Activated CD8-positive, alpha-beta memory T cell treated with anti-CD3 and anti-CD28 coated beads for 36 hours (primary cell): ENCODE data around the gene OBSCN. TPM values are rescaled to one million over a fixed set of nuclear protein-coding genes. Genes with fewer than 3 reads are reported as not detected.

Experiments used
- CTCF ChIA-PET: fragments of 350-600 bp; sonication (Branson Sonifier 250); formaldehyde crosslinking; loops from one replicate; lab custom pipeline; 2021; ENCODE audit warnings: antibody characterized with exemption; lab: Charles Lee
- POLR2A ChIA-PET: fragments of 350-600 bp; sonication (Branson Sonifier 250); formaldehyde crosslinking; loops from one replicate; lab custom pipeline; 2021; ENCODE audit warnings: antibody characterized with exemption; lab: Charles Lee
- total RNA-seq, 2 experiments: library from RNA; stranded (reverse); gene quantifications; one replicate each; pipeline ENCODE4 v1.2.3, GENCODE V29; 2021

The OBSCN gene
- total RNA-seq, 2 experiments from 2014 or later: 8.3 to 10.1 TPM

DNA sequence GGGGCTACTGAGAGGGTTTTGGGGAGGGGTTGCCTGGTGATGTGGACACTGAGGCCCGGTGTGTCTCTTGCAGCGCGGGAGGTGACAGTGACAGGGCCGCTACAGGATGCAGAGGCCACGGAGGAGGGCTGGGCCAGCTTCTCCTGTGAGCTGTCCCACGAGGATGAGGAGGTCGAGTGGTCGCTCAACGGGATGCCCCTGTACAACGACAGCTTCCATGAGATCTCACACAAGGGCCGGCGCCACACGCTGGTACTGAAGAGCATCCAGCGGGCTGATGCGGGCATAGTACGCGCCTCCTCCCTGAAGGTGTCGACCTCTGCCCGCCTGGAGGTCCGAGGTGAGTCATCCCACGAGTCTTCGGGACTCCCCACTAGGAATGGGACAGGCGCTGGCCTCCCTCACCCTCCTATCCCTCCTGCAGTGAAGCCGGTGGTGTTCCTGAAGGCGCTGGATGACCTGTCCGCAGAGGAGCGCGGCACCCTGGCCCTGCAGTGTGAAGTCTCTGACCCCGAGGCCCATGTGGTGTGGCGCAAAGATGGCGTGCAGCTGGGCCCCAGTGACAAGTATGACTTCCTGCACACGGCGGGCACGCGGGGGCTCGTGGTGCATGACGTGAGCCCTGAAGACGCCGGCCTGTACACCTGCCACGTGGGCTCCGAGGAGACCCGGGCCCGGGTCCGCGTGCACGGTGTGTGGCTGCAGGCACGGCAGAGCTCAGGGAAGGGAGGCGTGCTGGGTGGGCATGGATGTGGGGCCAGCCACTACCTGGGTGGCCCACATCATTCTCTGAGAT, 72.5 kb downstream of the OBSCN start:
- CTCF ChIA-PET: no interaction called here
- POLR2A ChIA-PET: no interaction called here

DNA sequence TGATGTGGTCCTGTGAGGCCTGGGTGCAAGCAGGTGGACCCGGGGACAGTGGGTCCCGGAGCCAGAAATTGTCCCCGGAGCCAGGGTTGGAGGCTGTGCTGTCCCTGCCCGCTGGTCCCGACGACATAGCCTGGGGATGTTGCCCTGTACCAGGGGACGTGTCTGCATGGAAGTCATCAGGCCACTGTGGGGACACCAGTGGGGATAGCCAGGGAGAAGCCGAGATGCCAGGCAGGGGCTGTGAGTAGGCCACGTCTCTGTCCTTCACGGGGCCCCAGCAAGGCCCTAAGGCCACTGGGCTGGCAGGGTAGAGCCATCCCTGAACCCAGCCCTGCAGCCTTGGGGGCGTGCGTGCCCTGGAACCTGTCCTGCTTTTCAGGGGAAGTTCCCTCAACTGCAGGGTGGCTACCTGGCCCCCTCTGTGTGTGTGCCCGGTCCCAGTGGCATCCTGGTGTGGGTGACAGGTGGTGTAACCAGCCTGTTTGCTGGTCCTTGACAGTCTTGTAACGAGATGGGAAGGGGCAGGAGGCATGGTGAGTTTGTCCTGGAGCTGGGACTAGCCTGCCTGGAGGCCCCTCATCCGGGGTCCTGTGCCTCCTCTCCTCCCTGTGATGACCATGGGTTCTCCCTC, 73.2 kb downstream of the OBSCN start:
- ChIA-PET POLR2A (no interaction called here), CTCF (no interaction called here)

DNA sequence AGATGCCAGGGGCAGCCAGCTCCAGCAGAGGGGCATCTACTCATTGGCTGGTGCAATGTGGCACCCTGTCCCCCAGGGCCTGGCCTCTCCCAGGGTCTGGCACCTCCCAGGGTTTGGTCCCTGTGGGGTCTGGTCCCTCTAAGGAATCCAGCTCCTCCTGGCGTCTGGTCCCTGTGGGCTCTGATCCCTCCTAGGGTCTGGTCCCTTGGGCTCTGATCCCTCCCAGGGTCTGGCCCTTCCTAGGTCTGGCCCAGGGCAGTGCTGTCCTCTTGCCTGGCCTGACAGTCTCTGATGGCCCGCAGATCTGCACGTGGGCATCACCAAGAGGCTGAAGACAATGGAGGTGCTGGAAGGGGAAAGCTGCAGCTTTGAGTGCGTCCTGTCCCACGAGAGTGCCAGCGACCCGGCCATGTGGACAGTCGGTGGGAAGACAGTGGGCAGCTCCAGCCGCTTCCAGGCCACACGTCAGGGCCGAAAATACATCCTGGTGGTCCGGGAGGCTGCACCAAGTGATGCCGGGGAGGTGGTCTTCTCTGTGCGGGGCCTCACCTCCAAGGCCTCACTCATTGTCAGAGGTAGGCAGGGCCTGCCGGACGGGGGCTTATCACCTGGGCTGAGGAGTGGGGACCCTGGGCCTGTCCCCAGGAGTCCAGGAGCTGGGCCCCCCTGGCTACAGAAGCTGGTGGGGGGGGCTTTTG, 73.9 kb downstream of the OBSCN start:
- ChIA-PET POLR2A (no interaction called here), CTCF (no interaction called here)

DNA sequence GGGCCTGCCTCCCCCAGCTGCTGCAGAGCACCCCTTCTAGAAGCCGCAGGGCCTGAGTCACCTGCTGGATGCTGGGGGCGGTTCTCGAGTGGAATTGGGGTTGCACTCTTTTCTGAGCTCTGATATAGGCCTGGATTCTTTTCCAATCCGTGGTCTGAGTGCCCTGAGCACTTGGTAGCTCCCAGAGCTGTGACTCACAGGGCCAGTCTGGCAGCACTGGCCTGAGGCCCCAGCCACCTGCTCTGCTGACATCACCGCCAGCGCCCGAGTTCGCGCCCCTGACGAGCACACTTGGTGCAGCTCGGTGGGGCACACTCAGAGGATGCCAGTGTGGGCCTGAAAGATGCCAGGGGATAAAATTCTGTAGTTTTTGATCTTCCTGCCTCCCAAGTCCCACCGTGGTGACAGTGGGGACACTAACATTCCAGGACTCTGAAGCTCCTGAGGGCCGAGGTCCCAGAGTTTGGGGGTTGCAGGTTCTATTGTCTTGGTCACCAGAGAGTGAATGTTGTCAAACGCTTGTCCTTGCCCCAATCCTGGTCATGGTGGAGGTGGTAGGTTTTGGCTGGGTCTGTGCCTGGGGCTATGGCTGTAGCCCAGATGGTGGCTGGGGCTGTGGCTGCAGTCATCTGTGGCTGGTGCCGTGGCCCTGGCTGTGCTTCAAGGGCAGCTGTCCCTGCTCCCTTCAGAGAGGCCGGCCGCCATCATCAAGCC, 74.6 kb downstream of the OBSCN start:
- ChIA-PET POLR2A (no interaction called here), CTCF (interaction anchor here (1.3 kb wide), 1 partner anchor 17 kb away, joined by 3 read pairs; no protein-coding TSS in a partner anchor)

DNA sequence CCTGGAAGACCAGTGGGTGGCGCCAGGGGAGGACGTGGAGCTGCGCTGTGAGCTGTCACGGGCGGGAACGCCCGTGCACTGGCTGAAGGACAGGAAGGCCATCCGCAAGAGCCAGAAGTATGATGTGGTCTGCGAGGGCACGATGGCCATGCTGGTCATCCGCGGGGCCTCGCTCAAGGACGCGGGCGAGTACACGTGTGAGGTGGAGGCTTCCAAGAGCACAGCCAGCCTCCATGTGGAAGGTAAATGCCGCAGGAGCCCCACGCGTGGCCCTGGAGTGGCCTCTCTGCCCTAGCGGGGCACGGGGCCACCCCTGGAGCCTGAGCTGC, 75.2 kb downstream of the OBSCN start:
- ChIA-PET CTCF (interaction anchor here (1.3 kb wide), 1 partner anchor 17 kb away, joined by 3 read pairs; no protein-coding TSS in a partner anchor), POLR2A (no interaction called here)

DNA sequence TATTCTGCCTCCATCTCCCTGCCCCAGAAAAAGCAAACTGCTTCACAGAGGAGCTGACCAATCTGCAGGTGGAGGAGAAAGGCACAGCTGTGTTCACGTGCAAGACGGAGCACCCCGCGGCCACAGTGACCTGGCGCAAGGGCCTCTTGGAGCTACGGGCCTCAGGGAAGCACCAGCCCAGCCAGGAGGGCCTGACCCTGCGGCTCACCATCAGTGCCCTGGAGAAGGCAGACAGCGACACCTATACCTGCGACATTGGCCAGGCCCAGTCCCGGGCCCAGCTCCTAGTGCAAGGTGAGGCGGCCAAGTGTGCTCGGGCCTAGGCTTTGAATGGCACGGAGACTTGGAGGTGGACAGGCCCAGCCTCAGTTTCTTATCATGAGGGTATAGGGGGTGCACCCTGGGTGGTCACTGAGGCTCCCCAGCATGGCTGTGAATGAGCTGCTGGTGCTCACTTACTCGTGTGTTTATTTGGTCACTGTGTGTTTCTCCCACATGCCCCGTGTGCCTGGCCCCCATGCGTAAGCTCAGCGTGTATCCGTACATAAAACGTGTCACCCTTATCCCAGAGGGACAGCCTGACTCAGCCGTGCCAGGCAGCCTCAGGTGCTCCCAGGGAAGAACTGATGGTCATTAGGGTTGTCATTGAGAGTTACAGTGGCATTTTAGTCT, 75.8 kb downstream of the OBSCN start:
- ChIA-PET CTCF (interaction anchor here (1.3 kb wide), 1 partner anchor 16 kb away, joined by 3 read pairs; no protein-coding TSS in a partner anchor), POLR2A (no interaction called here)

DNA sequence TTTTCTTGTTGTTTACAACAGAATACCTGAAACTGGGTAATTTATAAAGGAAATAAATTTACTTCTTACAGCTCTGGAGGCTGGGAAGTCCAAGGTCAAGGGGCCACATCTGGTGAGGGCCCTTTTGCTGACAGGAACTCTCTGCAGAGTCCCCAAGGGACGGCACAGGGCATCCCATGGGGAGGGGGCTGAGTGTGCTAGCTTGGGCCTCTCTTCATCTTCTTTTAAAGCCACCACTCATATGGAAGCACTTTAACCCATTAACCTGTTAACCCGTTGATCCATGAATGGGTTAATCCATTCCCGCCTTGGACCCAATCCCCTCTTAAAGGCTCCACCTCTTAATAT, 76.3 kb downstream of the OBSCN start:
- ChIA-PET CTCF (no interaction called here), POLR2A (no interaction called here)

DNA sequence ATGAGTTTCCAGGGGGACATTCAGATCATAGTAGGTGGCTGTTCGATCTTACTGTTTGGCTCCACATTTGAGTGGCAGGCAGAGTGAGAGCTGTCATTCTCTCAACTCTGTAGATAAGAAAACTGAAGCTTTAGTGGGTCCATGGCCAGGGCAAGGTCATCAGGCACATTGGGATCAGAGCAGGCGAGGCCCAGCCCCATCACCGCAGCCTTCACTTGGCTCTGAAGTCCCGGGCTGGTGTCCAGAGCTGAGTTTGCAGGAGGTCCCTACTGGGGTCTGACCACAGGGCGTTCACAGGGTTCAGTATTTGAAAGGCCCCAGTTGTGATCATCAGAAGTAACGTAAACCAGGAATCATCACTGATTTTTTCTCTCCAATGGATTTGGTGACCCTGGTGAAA, 76.7 kb downstream of the OBSCN start:
- CTCF ChIA-PET: no interaction called here
- POLR2A ChIA-PET: no interaction called here

DNA sequence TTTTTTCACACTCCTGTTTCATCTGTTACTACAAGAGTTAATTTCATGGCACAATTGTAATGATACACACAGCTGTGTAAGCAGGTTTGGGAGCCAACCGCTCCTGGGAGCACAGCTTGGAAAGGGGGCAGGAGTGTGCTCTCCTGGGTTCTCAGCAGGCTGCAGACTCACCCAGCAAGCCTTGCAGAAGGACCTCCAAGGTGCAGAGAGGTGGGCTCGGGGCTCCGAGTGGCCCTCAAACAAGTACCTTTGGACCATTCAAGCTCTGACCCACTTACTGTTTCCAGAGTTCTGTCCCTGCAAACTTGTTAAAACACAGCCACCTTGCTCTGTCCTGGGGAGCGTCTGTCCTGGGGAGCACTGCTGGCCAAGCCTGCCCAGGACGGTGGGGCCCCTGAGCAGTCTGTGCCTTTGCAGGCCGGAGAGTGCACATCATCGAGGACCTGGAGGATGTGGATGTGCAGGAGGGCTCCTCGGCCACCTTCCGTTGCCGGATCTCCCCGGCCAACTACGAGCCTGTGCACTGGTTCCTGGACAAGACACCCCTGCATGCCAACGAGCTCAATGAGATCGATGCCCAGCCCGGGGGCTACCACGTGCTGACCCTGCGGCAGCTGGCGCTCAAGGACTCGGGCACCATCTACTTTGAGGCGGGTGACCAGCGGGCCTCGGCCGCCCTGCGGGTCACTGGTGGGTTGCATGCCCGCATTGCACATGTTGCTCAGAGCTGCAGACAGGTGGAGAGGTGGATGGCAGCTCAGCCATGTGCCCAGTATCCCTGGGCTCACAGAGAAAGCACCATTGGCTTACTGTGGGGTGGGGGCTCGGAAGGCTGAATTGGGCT, 78.0 kb downstream of the OBSCN start:
- CTCF ChIA-PET: no interaction called here
- POLR2A ChIA-PET: no interaction called here

DNA sequence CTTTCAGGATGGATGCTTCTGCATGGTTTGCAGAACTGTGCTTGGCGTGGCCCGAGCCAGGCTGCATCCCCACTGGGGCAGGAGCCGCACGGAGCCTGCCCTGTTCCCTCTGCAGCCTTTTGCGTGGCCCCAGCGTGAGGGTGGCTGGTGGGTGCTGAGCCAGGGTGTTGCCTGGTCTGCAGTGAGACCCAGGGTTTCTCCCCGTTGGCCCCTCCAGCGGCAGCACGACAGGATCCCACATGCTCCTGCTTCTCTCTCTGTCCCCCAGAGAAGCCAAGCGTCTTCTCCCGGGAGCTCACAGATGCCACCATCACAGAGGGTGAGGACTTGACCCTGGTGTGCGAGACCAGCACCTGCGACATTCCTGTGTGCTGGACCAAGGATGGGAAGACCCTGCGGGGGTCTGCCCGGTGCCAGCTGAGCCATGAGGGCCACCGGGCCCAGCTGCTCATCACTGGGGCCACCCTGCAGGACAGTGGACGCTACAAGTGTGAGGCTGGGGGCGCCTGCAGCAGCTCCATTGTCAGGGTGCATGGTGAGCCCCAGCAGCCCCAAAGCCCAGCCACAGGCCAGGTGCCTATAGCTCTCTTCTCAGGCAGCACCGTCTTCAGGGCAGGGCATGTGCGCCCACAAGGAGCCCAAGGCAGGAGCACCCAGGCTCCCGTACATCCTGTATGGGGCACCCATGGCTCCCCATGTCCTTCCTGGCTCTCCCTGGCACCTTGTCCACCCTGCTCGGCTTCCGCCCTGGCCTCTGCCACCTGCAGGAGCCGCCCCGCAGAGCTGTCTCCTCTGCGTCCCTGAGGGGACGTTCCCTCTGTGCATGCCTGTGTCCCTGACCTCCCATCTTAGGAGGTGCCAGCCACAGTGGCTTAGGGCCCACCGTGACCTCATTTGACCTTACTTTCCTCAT, 78.9 kb downstream of the OBSCN start:
- ChIA-PET POLR2A (no interaction called here), CTCF (no interaction called here)

DNA sequence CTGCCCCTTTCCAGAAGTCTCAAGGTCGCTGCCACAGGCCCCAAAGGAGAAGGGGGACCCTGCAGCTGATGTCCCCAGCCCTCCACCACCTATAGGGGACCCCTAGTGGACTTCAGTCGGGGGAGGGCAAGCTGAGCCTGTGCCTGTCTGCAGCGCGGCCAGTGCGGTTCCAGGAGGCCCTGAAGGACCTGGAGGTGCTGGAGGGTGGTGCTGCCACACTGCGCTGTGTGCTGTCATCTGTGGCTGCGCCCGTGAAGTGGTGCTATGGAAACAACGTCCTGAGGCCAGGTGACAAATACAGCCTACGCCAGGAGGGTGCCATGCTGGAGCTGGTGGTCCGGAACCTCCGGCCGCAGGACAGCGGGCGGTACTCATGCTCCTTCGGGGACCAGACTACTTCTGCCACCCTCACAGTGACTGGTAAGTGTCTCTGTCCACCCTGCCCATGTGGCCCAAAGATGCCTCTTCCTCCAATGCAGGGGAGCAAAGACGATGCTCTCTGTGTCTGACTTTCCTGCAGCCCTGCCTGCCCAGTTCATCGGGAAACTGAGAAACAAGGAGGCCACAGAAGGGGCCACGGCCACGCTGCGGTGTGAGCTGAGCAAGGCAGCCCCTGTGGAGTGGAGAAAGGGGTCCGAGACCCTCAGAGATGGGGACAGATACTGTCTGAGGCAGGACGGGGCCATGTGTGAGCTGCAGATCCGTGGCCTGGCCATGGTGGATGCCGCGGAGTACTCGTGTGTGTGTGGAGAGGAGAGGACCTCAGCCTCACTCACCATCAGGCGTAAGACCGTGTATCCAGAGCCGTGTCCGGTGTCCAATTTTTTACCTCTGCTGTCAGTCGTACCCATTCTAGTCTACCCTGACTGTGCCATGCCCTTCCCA, 79.9 kb downstream of the OBSCN start:
- ChIA-PET POLR2A (no interaction called here), CTCF (no interaction called here)

DNA sequence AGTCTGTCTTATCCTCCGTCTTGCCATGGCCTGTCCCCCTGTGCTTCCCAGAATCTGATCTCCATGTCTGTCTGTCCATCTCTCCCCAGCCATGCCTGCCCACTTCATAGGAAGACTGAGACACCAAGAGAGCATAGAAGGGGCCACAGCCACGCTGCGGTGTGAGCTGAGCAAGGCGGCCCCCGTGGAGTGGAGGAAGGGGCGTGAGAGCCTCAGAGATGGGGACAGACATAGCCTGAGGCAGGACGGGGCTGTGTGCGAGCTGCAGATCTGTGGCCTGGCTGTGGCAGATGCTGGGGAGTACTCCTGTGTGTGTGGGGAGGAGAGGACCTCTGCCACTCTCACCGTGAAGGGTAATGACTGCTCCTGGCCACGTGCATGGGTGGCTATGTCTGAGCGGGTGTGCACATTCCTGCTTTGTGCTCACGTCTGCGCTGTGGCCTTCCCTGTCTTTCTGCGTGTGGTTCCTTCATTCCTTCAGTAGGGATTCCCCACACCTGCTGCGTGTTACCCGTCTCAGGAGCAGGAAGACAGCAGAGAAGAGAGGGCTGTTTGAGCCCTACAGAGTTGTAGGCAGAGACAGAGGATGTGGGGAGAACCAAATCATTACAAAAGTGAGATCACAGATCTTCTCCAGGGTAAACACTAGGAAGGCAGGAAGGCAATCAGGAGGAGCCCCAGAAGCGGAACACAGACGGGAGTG, 80.8 kb downstream of the OBSCN start:
- CTCF ChIA-PET: no interaction called here
- POLR2A ChIA-PET: no interaction called here

DNA sequence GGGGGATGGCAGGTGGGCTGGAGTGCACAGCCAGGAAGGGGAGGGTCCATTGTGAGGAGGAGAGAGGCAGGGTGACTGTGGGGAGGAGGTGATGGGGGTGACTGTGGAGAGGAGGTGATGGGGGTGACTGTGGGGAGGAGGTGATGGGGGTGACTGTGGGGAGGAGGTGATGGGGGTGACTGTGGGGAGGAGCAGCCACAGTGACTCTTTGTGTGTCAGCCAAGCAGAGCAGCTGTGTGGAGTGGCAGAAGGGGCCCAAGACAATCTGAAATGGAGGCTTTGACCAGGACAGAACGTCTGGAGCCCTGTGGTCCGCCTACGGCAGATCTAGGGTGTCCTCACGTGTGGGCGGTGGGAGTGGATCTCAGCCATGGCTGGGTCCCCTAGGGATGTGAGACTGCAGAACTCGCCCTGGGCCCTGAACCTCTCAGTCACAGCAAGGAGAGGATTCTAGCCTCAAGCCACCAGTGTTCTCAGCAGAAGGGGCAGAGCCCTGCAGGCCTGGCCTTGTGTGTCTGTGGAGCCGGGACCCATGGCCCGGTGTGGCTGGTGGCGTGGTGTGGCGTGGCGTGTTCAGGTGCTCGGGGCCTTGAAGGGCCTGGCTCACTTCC, 81.5 kb downstream of the OBSCN start:
- POLR2A ChIA-PET: no interaction called here
- CTCF ChIA-PET: no interaction called here

DNA sequence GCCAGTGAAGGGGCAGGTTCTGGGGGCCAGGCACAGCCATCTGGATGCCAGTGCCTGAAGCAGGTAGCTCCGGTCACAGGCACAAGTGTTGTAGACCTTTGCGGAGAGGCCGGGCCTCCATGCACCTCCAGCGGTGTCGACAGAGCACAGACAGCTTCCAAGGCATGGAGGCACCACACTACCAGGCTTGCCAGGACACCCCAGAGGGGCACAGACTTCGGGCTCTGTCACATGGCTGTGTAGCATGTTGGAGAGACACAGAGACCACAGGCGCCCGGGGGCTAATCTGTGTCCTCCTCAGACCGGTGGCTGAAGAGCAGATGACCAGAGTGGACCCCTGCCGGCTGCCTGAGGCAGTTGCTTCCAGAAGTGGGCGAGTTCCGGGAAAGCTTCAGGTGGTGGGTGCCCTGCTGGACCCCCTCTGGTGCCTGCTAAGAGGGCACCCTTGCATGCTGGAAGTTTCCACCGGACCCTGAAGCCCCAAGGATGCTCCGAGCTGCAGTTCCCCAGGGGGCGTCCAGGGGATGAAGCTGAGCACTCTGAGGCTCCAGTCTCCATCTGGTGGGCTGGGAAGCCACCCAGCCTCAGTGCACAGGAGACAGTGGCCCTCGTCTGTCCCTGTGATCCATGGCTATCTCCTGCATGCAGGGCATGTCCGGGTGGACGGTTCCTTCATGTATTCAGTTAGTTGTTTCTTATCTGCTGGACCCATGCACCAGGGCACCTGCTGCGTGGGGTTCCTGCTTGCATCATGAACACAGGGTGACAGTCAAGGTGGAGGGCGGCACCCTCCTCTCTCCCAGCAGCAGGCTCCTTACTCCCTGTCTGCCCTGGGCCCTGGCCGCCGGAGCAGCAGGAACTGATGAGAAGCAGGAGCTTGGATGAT, 82.4 kb downstream of the OBSCN start:
- ChIA-PET CTCF (interaction anchor here (1.2 kb wide), 1 partner anchor 46 kb away, joined by 3 read pairs; no protein-coding TSS in a partner anchor), POLR2A (no interaction called here)
